Measurements from ENCODE around the gene NUBP2.

Gene NUBP2

DNA sequence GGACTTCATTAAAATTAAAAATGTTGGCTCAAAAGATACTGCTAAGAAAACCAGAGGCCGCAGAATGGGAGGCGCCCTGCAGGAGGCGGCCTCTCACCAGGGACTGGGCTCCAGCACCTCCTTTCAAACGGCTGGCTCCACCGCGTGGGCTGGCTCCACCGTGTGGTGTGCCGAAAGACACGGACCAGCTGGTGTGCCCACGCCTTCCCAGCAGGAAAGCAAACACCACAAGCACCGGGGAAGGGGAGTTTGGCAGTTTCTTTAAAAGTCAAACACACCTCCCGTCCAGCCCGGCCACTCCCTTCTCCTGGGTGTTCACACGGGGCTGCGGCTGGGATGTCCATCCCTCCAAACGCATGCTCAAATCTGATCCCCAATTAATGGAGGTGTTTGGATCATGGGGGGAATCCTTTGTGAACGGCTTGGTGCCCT is 30.0 kb downstream of the NUBP2 start:
- peak; percentile 77 to 89 (median 81) for DNase-seq

- DNase-seq = no peak
Observed at GRCh38 chr16:1815461-1815860, 32.7 kb downstream of the NUBP2 start.

DNA sequence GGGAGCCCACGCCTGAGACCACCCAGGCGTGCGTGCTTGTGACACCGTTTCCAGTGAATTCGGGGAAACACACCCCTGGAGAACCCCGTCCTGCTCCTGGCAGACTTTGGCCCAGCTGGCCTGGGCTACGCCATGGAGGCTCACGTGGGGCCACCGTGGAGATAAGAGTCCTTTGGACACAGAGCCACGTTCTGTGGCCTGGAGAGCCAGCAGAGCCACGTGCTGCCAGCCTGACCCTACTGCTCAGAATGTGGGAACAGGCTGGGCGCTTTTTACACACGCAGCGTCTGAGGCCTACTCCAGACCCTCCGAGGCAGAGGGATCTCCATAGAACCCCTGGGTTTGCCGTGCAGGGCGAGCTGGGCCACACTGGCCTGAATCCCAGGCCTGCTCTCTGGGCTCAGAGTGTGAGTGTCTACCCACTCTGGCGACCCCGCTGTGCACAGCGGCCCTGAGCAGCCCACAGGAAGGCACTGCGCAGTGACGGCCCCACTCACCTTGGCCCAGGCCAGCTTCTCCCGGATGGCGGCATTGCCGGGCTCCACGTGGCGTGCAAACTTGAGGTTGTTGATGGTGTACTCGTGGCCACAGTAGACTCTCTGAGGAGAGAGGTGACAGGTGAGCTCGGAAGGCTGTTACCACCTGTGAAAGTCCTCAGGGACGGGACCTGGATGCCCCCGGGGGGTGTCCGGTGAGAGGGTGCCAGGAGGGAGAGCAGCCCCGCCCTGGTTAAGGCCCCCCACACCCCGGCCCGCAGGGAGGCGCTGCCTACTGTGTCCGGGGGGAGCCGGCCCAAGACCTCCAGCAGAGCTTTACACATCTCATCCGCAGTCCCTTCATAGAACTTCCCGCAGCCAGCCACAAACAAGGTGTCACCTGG is 33.9 kb downstream of the NUBP2 start:
- no peak for DNase-seq

- no peak for DNase-seq
Observed at GRCh38 chr16:1817276-1817589, 34.5 kb downstream of the NUBP2 start.

- DNase-seq = no peak
Observed at GRCh38 chr16:1817716-1818115, 35.0 kb downstream of the NUBP2 start.

DNA sequence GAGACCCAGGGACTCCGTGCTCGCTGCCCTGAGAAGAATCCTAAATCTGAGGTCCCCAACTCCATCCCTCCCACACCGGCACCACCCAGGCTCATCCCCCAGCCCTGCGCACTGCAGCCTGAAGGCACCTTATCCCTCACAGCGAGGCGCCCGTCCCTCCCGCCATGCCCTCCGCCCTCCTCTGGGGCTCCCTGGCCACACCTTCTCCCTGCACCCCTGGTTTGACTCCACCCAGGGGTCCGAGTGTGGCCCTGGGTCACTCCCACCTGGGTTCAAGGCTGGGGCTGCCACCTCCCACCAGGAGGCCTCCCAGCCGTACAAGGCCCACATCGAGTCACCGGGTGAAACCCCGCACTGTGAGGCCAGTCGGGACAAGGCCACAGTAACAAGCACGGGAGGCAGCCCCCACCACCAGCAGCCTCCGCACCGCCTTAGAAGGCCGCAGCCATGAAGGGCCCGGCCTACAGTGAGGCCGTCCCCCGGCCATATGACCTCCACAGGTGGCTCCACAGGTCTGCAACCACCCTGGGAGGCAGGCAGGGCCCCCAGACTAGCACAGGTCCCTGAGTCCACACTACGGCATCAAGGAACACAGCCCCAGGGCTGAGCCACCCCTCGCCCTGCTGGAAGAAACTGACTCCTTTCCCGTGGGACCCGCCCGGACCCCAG is 35.6 kb downstream of the NUBP2 start:
- DNase-seq = no peak

DNA sequence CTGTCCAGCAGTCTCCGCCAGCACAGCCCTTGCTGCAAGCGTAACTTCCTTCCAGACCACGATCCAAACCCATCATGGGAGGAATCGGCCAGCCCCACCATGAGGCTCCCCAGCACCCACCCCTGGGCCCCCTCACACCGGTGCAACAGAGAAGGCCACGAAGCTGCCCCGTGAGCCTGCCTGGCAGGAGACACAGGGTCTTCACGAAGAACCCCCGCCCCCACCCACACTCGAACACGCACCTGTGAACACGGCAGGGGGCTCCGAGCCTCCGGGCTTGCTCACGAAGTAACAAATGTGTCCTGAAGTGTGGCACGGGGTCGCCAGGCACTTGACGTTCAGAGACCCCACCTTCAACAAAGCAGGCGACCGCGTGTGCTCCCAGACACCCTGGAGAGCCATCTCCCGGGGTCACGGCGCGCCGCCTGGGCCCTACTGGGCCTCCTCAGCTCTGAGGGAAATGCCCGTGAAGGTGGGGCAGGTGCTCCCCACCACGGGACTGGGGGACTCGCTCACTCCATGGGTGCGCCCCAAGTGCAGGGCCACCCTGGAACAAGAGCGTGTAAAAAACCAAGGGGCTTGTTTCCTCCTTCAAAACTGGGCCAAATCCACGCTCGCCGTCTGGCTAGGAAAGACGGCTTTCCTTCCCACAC is 36.2 kb downstream of the NUBP2 start:
- no peak for DNase-seq

- DNase-seq = no peak
Observed at GRCh38 chr16:1819611-1820010, 36.9 kb downstream of the NUBP2 start.

DNA sequence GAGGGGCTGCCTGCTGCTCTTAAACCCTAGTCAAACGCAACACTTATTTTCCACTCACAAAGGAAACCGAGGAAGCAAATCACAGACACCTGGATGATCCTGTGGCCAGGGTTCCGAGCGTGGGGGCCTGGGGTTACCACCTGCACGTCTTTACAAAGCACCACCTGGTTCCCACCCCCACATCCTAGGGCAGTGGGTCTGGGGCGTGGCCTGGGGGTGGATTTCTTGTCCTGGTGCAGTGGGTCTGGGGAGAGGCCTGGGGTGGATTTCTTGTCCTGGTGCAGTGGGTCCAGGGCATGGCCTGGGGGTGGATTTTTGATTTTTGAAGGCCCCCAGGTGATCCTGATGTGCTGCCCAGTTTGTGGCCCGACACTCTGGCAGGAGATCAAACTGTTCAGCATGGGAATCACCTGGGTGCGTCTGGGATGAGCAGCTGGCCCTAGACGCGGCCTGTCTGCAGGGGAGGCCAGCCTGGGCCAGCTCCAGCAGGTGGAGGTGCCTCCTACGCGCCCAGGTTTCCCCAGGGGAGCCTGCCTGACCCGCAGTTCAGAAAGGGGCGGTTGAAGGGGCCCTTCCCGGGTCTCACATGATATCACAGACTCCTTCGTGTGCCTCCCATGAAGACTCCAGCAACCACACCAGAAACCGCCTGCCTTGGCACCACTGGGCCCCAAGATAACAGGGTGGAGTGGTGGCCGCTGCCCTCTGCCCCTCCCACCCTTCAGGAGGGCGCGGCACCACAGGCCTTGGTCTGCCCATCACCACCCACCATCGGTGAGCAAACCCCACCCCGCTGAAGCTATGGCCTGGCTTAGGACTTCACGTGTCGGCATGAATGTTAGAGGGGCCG is 37.6 kb downstream of the NUBP2 start:
- DNase-seq = no peak

DNA sequence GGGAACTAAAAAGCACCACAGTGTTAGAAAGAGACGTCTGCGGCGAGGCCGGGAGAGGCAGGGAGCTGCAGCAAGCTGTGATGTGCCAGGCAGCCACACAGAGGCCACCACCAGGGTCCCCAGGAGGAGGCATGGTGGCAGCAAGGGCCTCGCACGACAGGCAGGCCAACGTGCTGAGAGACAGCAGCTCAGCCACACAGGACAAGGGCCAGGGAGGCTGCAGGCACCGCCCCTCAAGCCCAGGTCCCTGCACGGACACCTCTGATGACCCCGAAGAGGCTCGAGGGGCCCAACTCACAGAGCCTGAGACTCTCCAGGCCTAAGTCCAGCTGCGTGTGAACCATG is 38.2 kb downstream of the NUBP2 start:
- DNase-seq = no peak

DNA sequence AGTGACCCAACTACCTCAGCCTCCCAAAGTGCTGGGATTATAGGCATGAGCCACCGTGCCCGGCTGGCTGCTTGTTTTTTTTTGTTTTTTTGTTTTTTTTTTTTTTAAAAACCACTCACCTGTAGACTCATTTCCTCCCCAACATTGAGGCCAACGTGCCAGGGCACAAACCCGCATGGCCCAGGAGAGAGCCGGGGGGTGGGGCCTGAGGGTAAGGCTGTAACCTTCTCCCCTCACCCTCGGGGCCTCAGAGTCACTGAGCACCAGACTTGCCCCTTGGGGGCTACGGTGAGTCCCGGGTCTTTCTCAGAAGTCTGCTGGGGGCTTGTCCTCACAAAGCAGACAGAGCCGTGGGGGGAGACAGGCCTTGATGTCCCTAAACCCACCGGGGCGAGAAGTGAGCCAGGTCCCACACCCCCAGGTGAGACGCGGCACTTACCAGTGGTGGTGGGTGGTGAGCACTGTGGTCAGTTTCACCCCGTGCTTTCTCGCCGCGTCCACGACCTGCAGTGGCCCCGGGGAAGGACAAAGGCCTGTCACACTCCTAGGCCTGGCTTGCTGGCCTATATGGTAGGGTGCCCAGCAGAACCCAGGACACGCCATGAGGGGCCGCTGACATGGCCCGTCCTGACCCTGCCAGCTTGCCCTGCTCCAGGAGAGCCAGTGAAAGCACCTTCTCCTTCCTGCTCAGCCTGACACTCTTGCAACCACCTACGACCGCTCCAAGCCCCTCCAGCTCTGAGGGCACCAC is 39.3 kb downstream of the NUBP2 start:
- no peak for DNase-seq

DNA sequence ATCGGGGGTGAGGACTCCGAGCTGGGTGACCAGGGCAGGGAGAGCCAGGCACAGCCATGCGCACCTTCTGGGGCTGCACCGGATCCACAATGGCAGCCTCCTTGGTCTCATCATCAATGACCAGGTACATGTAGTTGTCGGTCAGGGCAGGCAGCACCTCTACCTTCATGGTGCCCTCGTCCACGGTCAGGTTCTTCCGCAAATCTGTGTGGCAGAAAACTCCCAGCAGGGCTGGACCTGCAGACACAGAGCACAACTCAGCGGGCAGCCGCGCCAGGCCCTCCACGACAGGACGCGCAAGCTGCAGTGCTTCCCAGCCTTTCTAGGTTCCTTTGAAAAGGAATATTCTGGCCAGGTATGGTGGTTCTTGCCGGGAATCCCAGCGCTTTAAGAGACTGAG is 40.0 kb downstream of the NUBP2 start:
- no peak for DNase-seq

GRCh38 chr16:1823821-1824220 is 41.1 kb downstream of the NUBP2 start:
- DNase-seq = no peak

- DNase-seq = no peak
Observed at GRCh38 chr16:1825381-1825863, 42.7 kb downstream of the NUBP2 start.

DNA sequence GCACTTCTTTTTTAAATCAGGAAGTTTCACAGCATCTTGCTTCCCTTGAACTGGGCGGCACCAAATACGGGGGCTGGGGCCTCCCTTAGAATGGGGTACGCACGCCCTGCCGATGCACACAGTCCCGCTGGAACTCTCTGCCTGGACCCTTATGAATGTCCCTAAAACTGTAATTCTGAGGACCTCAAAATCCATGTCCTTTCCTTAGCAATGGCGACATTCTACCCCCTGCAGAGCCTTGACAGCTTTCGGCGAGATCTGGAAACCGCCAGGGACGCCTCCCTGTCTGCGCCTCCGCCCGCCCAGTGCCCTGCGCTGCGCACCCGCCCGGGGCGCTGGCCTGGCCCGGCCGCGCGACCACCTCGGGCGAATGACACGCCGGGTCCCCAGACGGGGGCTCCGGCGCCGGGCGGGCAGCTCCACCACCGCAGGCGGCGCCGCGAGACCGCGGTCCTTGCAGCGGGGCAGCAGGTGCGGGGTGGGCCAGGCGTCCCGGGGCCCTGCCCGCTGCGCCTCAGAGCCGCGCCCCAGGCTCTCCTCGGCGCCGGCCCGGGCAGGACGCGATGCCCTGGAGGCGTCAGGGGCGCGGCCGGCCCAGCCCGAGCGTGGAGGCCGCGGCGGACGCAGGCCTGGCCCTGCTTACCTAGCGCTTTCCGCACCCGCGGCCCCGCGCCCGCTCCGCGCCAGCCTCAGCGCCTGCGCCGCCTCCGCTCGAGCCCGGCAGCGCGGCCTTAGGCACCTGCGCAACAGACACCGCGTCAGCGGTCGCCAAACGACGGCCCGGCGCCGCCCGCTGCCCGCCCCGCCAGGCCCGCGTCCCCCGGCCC is 43.3 kb downstream of the NUBP2 start:
- peak; percentile 76 to 81 (median 78) for DNase-seq

GRCh38 chr16:1826691-1827573 is 44.2 kb downstream of the NUBP2 start, which contains the start of the genes FAHD1 and HAGH:
Gene FAHD1 (plus strand): TSS chr16:1827206. CDS start chr16:1827239, 33 bp downstream.
Gene HAGH (minus strand): TSS chr16:1826825. CDS start chr16:1826787, 38 bp downstream.
- DNase-seq = peak; percentile 95 to 98 (median 97)

DNA sequence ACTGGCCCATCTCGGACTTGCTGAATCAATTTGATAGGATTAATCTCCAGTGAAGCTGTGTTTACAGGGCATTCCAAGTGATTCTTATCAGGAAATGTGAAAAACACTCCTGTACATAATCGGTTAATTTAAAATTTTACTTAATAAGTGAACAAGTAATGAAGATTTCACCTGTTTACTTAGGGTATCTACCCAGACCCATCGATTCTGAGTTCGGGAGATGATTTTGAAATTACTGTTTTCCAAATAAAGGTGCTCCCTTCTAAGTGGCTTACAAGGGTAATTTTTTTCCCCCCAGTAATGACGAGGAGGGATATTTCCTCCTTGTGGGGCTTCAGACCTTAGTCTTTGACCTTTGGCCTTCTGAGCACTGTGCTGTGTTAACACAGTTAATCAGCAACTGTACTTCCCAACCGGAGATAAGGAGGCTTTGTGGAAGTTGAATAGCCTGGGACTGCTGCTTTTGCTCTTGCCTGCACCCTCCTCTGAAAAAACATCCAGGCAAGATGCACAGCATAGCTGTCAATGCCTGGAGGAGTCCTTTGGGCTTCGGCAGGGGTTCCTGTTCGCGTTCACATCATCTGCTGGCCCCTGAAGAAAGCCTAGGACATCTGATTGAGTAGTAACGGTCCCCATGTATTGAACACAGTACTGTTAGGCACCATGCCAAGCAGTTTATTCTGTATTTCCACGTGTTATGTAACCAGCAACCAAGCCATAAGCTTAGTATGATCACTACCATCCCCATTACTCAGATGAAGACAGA is 46.1 kb downstream of the NUBP2 start:
- DNase-seq = no peak

GRCh38 chr16:1830213-1830612 is 47.5 kb downstream of the NUBP2 start:
- no peak for DNase-seq
